ENCODE measurements around the gene GNE. TPM values are rescaled to one million over a fixed set of nuclear protein-coding genes. Genes with fewer than 3 reads are reported as not detected.

Gene GNE
- total and polyA plus RNA-seq, 2 experiments from 2014 or later = 2.2 to 15.7 TPM

GRCh38 chr9:36194326-36195000, 63.8 kb downstream of the GNE start (continued):
- TF ChIP-seq STAT1 (IDR thresholded peaks at IDR 0.05; ENCODE audit: unreplicated experiment) (no peak), JUNB (IDR thresholded peaks at IDR 0.05; ENCODE audit: unreplicated experiment) (no peak), CTCF (conservative IDR thresholded peaks at IDR 0.05; ENCODE audit: low read depth in 2 of 2) (no peak)
- TF ChIP-seq, protein P1, sequence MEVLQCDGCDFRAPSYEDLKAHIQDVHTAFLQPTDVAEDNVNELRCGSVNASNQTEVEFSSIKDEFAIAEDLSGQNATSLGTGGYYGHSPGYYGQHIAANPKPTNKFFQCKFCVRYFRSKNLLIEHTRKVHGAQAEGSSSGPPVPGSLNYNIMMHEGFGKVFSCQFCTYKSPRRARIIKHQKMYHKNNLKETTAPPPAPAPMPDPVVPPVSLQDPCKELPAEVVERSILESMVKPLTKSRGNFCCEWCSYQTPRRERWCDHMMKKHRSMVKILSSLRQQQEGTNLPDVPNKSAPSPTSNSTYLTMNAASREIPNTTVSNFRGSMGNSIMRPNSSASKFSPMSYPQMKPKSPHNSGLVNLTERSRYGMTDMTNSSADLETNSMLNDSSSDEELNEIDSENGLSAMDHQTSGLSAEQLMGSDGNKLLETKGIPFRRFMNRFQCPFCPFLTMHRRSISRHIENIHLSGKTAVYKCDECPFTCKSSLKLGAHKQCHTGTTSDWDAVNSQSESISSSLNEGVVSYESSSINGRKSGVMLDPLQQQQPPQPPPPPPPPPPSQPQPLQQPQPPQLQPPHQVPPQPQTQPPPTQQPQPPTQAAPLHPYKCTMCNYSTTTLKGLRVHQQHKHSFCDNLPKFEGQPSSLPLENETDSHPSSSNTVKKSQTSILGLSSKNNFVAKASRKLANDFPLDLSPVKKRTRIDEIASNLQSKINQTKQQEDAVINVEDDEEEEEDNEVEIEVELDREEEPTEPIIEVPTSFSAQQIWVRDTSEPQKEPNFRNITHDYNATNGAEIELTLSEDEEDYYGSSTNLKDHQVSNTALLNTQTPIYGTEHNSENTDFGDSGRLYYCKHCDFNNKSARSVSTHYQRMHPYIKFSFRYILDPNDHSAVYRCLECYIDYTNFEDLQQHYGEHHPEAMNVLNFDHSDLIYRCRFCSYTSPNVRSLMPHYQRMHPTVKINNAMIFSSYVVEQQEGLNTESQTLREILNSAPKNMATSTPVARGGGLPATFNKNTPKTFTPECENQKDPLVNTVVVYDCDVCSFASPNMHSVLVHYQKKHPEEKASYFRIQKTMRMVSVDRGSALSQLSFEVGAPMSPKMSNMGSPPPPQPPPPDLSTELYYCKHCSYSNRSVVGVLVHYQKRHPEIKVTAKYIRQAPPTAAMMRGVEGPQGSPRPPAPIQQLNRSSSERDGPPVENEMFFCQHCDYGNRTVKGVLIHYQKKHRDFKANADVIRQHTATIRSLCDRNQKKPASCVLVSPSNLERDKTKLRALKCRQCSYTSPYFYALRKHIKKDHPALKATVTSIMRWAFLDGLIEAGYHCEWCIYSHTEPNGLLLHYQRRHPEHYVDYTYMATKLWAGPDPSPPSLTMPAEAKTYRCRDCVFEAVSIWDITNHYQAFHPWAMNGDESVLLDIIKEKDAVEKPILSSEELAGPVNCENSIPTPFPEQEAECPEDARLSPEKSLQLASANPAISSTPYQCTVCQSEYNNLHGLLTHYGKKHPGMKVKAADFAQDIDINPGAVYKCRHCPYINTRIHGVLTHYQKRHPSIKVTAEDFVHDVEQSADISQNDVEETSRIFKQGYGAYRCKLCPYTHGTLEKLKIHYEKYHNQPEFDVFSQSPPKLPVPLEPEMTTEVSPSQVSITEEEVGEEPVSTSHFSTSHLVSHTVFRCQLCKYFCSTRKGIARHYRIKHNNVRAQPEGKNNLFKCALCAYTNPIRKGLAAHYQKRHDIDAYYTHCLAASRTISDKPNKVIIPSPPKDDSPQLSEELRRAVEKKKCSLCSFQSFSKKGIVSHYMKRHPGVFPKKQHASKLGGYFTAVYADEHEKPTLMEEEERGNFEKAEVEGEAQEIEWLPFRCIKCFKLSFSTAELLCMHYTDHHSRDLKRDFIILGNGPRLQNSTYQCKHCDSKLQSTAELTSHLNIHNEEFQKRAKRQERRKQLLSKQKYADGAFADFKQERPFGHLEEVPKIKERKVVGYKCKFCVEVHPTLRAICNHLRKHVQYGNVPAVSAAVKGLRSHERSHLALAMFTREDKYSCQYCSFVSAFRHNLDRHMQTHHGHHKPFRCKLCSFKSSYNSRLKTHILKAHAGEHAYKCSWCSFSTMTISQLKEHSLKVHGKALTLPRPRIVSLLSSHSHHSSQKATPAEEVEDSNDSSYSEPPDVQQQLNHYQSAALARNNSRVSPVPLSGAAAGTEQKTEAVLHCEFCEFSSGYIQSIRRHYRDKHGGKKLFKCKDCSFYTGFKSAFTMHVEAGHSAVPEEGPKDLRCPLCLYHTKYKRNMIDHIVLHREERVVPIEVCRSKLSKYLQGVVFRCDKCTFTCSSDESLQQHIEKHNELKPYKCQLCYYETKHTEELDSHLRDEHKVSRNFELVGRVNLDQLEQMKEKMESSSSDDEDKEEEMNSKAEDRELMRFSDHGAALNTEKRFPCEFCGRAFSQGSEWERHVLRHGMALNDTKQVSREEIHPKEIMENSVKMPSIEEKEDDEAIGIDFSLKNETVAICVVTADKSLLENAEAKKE (CRISPR knock-in tag; IDR thresholded peaks at IDR 0.05) = no peak

DNA sequence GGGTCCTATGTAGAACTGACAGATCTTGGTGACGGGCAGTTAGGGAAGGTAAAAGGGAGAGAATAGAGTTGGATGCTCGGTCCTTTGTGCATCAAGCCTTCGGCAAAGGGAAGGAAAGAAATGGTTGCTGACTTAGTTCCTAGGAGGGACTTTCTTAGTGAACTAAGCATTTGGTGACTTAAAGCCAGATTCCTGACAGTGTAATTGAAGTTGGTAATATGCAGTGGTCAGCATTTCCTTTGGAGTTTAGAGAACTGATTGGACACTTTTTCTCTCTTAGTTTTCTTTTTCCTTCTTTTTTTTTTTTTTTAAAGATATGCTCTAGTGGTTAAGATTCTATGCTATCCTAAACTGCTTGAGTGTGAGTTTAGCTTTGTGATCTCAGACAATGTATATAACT, 65.2 kb downstream of the GNE start:
- H4K20me1 ChIP-seq (replicated peaks; ENCODE audit: insufficient read depth) = peaks cover 32% of the 10 kb centered on the region
- TF ChIP-seq NANOG (IDR thresholded peaks at IDR 0.05; ENCODE audit: borderline replicate concordance) = no peak
- no peak for TF ChIP-seq EZH2 (IDR thresholded peaks at IDR 0.05; ENCODE audit: low read depth, unreplicated experiment)
- TF ChIP-seq EZH2phosphoT487 (IDR thresholded peaks at IDR 0.05; ENCODE audit: unreplicated experiment) = no peak
- no peak for TF ChIP-seq JUNB (IDR thresholded peaks at IDR 0.05; ENCODE audit: unreplicated experiment)
- TF ChIP-seq, protein P1 (CRISPR knock-in tag; IDR thresholded peaks at IDR 0.05) = no peak

More for the DNA sequence above, 65.2 kb downstream of the GNE start:
- Histone ChIP-seq H3K9me2 (ENCODE audit: insufficient read depth) (no peaks in the 10 kb centered on the region), H3K36me3 (ENCODE audit: insufficient read depth) (peaks cover 10% of the 10 kb centered on the region; the same call in 1 of the 2 replicates), H3K27ac (ENCODE audit: low read depth) (no peak overlapping the region), H3K4me3 (peak overlapping the region; percentile 98), H3K27me3 (ENCODE audit: insufficient read depth) (no peaks in the 10 kb centered on the region), H3F3A (replicated peaks; ENCODE audit: low read depth) (no peaks in the 10 kb centered on the region), H3K79me2 (replicated peaks; ENCODE audit: insufficient read depth) (peaks cover 72% of the 10 kb centered on the region), H2AFZ (no peak overlapping the region), H3K4me2 (peak overlapping the region; percentile 100), H3K4me1 (ENCODE audit: insufficient read depth) (peaks cover 23% of the 10 kb centered on the region)
- DNase-seq (ENCODE audit: low spot score) (no peak), ATAC-seq (no peak)
- H3K27ac Mint-ChIP-seq = no peak overlapping the region
- no peaks in the 10 kb centered on the region; the same call in 2 of the 3 replicates for H3K9me3 Mint-ChIP-seq
- H3K36me3 Mint-ChIP-seq (ENCODE audit: low read depth) = peaks cover 26% of the 10 kb centered on the region
- H3K4me3 Mint-ChIP-seq = peak overlapping the region; percentile 94
- H3K4me1 Mint-ChIP-seq = peaks cover 31% of the 10 kb centered on the region
- H3K27me3 Mint-ChIP-seq (ENCODE audit: insufficient read depth, low read depth, poor library complexity) = peaks cover 13% of the 10 kb centered on the region

Measured in GM23338 (cell line).